ENCODE data around the gene SGSM2. TPM values are rescaled to one million over a fixed set of nuclear protein-coding genes. Genes with fewer than 3 reads are reported as not detected.

Gene SGSM2, protein sequence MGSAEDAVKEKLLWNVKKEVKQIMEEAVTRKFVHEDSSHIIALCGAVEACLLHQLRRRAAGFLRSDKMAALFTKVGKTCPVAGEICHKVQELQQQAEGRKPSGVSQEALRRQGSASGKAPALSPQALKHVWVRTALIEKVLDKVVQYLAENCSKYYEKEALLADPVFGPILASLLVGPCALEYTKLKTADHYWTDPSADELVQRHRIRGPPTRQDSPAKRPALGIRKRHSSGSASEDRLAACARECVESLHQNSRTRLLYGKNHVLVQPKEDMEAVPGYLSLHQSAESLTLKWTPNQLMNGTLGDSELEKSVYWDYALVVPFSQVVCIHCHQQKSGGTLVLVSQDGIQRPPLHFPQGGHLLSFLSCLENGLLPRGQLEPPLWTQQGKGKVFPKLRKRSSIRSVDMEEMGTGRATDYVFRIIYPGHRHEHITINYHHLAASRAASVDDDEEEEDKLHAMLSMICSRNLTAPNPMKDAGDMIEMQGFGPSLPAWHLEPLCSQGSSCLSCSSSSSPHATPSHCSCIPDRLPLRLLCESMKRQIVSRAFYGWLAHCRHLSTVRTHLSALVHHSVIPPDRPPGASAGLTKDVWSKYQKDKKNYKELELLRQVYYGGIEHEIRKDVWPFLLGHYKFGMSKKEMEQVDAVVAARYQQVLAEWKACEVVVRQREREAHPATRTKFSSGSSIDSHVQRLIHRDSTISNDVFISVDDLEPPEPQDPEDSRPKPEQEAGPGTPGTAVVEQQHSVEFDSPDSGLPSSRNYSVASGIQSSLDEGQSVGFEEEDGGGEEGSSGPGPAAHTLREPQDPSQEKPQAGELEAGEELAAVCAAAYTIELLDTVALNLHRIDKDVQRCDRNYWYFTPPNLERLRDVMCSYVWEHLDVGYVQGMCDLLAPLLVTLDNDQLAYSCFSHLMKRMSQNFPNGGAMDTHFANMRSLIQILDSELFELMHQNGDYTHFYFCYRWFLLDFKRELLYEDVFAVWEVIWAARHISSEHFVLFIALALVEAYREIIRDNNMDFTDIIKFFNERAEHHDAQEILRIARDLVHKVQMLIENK
- total RNA-seq (2022; extraction: Qiagen RNA extraction; ENCODE audit: low read depth) = 30.6 to 43.8 TPM (median 40.6 TPM) in 5 replicates

DNA sequence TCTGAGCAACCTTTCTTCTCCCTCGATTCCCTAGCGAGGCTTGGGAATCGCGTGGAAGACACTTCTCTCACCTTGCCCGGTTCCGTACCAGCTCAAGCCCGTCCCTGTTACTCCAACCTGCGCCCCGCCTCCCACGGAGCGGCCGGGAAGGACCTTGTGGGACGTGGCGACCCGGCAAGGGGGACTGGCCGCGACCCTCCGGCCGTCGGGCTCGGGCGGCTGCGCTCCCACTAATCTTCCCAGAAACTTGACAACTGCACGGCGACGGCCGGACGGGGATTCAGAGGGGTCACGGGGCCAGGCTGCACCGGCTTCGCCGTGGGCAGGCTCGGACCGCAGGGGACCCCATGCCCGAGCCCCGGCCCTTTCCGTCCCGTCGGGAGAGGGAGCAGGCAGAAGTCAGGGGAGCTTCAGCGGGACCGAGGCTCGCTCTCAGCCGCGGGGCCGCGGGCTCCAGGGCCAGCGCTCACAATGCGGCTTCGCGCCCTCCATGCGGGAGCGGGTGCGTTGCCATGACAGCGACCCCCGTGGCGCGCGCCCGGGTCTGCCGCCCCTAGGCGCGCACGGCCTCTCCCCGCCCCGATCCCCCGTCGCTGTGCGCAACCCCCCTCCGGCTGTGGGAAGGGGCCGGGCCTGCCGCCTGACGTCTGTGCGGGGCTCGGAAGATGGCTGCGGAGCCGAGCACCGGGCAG, at the start of gene SGSM2:
TSS of gene SGSM2 (plus strand) at position 650 of the 692 bp plus-strand sequence. CDS start 188 bp downstream, outside the sequence.

DNA sequence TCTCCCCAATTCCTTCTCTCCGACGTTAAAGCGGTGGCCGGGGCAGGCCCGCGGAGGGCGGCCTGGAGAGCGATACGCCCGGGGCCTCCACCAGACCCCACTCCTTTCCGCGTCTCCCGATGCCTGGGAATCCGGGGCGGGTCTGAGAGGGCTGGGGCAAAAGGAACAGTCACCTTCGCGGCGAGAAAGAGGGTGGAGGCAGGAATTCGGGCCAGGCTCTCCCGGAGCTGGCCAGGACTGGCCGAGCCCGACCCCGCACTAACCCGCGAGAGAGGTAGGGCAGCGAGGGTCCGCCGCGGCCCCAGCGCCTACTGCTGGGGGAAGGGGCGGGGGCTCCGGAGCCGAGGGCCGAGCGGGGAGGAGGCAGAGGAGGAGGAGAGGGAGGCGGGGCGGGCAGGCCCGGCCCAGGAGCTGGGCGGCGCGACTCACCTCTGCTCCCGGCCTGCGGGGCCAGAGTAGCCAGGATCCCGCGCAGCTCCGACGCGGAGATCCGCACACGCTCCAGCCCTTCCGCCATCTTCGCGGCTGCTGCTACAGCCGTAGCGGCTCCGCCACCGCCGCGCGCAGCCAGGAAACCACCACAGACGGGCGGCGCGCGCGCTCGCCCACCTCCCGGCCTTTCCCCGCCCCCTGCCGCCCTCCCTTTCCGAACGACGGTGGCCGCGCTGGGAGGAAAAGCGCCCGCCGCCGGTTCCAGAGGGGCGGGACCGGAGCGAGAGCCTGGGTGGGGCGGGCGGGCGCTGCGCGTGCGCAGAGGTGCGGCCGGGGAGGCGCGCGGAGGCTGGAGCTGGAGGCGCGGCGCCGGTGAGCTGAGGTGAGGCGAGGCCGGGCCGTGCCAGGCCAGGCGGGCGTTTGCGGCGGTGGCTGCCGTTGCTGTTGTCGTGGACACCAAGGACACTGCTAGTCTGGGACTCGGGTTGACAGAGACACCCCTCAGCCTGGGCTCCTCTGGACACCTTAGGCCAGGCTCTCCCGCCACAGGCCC, 33.8 kb upstream of the SGSM2 start, which contains the start of the genes SMG6 and SRR:
TSS of gene SMG6 (minus strand) at position 582 of the 985 bp plus-strand sequence. CDS start at position 517, 65 bp downstream.
TSS of gene SRR (plus strand) at position 747 of the 985 bp plus-strand sequence. CDS start 11,611 bp downstream, outside the sequence.

DNA sequence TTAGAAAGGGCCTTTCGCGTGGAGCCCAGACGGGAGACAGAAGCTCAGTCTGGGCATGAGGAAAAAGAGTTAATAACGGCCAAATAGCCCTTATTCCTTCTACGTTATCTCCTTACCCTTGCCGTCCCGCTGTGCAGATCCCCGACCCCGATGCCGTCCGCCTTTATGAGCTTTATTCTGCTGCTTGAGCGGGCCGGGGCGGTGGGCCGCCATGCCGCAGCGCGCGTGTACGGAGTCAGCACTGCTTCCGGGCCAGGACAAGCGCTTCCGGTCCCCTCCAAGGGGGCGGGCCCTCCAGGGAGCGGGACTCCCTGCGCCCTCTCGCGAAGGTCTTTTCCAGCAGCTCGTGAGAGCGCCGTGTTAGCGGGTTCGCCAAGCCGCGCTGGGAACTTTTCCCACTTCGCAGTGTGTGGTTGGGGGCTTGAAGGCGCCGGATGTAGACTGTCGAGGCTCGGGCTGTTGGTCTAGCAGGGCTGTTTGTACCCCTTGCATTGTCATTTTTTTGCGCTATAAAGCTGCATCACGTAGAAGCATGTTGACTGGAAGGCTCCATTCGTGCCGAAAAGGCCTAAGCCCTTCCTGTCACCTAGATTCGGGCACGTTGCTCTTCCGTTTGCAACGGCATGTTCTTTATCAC, 968 bp upstream of the SGSM2 start, which contains the start of gene TSR1:
TSS of gene TSR1 (minus strand) at position 243 of the 637 bp plus-strand sequence. CDS start at position 213, 30 bp downstream.

DNA sequence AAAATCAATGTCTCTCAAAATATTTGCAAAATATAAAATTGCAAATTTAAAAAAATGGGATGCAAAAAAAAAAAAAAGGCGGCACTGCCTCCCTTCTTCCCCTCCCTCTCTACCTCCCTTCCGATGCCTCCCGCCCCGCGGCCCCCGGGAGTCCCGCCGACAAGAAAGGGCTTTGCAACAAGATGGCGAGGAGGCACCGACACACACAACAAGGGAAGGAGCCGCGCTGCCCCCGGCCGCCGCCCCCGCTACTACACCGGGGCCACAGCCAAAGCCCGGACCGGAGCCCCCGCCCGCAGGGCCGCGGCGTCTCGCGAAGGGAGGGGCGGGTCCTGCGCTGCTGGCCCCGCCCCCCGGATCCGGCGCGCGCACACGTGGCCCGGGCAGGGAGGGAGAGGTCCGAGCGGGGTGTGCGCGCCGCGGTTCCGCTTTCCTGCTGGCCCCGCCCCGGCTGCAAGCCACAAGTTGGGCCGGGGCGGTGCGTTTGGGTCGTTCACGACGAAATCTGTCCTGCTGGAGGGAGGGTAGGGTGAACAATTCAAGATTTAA, 63.6 kb downstream of the SGSM2 start, which contains the start of gene MNT:
TSS of gene MNT (minus strand) at position 184 of the 549 bp plus-strand sequence. CDS start 348 bp downstream, outside the sequence.

Other genes starting within 250 kb of the SGSM2 start
- gene SMG6, start 33.7 kb upstream of the SGSM2 start, total RNA-seq (2022; extraction: Qiagen RNA extraction; ENCODE audit: low read depth) = 20.5 to 23.9 TPM (median 22.2 TPM) in 5 replicates
- 6.1 to 10.1 TPM (median 7.6 TPM) in 5 replicates for gene SRR, start 33.6 kb upstream of the SGSM2 start, total RNA-seq (2022; extraction: Qiagen RNA extraction; ENCODE audit: low read depth)
- 56.8 to 70.5 TPM (median 60.3 TPM) in 5 replicates for gene TSR1, start 1.0 kb upstream of the SGSM2 start, total RNA-seq (2022; extraction: Qiagen RNA extraction; ENCODE audit: low read depth)
- 13.1 to 15.9 TPM (median 15.0 TPM) in 5 replicates for gene MNT, start 63.6 kb downstream of the SGSM2 start, total RNA-seq (2022; extraction: Qiagen RNA extraction; ENCODE audit: low read depth)
- 26.9 to 35.9 TPM (median 34.2 TPM) in 5 replicates for gene METTL16, start 174.4 kb downstream of the SGSM2 start, total RNA-seq (2022; extraction: Qiagen RNA extraction; ENCODE audit: low read depth)